ENCODE data around the gene APP. TPM values are rescaled to one million over a fixed set of nuclear protein-coding genes. Genes with fewer than 3 reads are reported as not detected.

The APP gene
- total RNA-seq, 1 donor from 2014 or later, result 306 TPM

GRCh38 chr21:25872271-25872670 is 298.3 kb downstream of the APP start:
- no peak overlapping the region for H3K4me2 ChIP-seq
- Mint-ChIP-seq H3K27me3 (ENCODE audit: insufficient read depth, low read depth) (no peaks in the 10 kb centered on the region), H3K4me1 (peaks cover 4% of the 10 kb centered on the region), H3K9me3 (peaks cover 4% of the 10 kb centered on the region), H3K36me3 (peaks cover 9% of the 10 kb centered on the region), H3K4me3 (no peak overlapping the region), H3K27ac (no peak overlapping the region)
- no peaks in the 10 kb centered on the region for H3K27me3 ChIP-seq
- H3K36me3 ChIP-seq, result no peaks in the 10 kb centered on the region
- H4K20me1 ChIP-seq (ENCODE audit: low read depth), result no peaks in the 10 kb centered on the region
- peaks cover 13% of the 10 kb centered on the region for H3K4me1 ChIP-seq
- H3K4me3 ChIP-seq, result no peak overlapping the region
- H3K9me3 ChIP-seq (ENCODE audit: low read depth), result no peaks in the 10 kb centered on the region
- H2AFZ ChIP-seq (replicated peaks), result no peak overlapping the region
- TF ChIP-seq EZH2 (IDR thresholded peaks at IDR 0.05), result no peak
- TF ChIP-seq CTCF (IDR thresholded peaks at IDR 0.05), result peak; percentile 30
- H3K9ac ChIP-seq, result no peak overlapping the region
- no peaks in the 10 kb centered on the region for H3K79me2 ChIP-seq (ENCODE audit: low read depth)
- peak; percentile 10 for DNase-seq (ENCODE audit: low spot score)
- H3F3A ChIP-seq (ENCODE audit: low read depth), result peaks cover 8% of the 10 kb centered on the region
- H3K27ac ChIP-seq, result no peak overlapping the region

GRCh38 chr21:25871566-25871965 is 299.0 kb downstream of the APP start:
- peak; percentile 34 for TF ChIP-seq CTCF (IDR thresholded peaks at IDR 0.05)
- no peak for TF ChIP-seq EZH2 (IDR thresholded peaks at IDR 0.05)
- TF ChIP-seq EZH2phosphoT487 (IDR thresholded peaks at IDR 0.05), result no peak
- Histone ChIP-seq H3K4me3 (no peak overlapping the region), H3K36me3 (no peaks in the 10 kb centered on the region), H3K9me3 (ENCODE audit: low read depth) (no peaks in the 10 kb centered on the region), H4K20me1 (ENCODE audit: low read depth) (no peaks in the 10 kb centered on the region), H3K9ac (no peak overlapping the region), H2AFZ (replicated peaks) (no peak overlapping the region), H3K4me2 (no peak overlapping the region), H3K79me2 (ENCODE audit: low read depth) (no peaks in the 10 kb centered on the region), H3K27me3 (no peaks in the 10 kb centered on the region), H3K27ac (no peak overlapping the region), H3F3A (ENCODE audit: low read depth) (peaks cover 8% of the 10 kb centered on the region), H3K4me1 (peaks cover 16% of the 10 kb centered on the region)
- H3K4me1 Mint-ChIP-seq, result peaks cover 4% of the 10 kb centered on the region
- DNase-seq (ENCODE audit: low spot score), result no peak
- no peak overlapping the region for H3K4me3 Mint-ChIP-seq
- H3K36me3 Mint-ChIP-seq, result peaks cover 7% of the 10 kb centered on the region
- H3K27me3 Mint-ChIP-seq (ENCODE audit: insufficient read depth, low read depth), result no peaks in the 10 kb centered on the region
- H3K9me3 Mint-ChIP-seq, result peaks cover 4% of the 10 kb centered on the region
- H3K27ac Mint-ChIP-seq, result no peak overlapping the region

GRCh38 chr21:25870084-25870483 is 300.5 kb downstream of the APP start:
- peaks cover 4% of the 10 kb centered on the region for H3K4me1 Mint-ChIP-seq
- no peak overlapping the region for H3K4me3 Mint-ChIP-seq
- Histone ChIP-seq H3K4me2 (peak overlapping the region; percentile 35), H4K20me1 (ENCODE audit: low read depth) (no peaks in the 10 kb centered on the region), H3K9me3 (ENCODE audit: low read depth) (no peaks in the 10 kb centered on the region), H3K27ac (no peak overlapping the region), H3K4me3 (no peak overlapping the region), H3K4me1 (peaks cover 22% of the 10 kb centered on the region), H3K36me3 (no peaks in the 10 kb centered on the region), H3F3A (ENCODE audit: low read depth) (peaks cover 8% of the 10 kb centered on the region), H3K27me3 (no peaks in the 10 kb centered on the region), H2AFZ (replicated peaks) (no peak overlapping the region), H3K9ac (no peak overlapping the region), H3K79me2 (ENCODE audit: low read depth) (no peaks in the 10 kb centered on the region)
- H3K9me3 Mint-ChIP-seq, result peaks cover 4% of the 10 kb centered on the region
- TF ChIP-seq EZH2 (IDR thresholded peaks at IDR 0.05) (no peak), EZH2phosphoT487 (IDR thresholded peaks at IDR 0.05) (no peak), CTCF (IDR thresholded peaks at IDR 0.05) (no peak)
- no peak for DNase-seq (ENCODE audit: low spot score)
- peaks cover 6% of the 10 kb centered on the region for H3K36me3 Mint-ChIP-seq
- no peak overlapping the region for H3K27ac Mint-ChIP-seq
- H3K27me3 Mint-ChIP-seq (ENCODE audit: insufficient read depth, low read depth), result no peaks in the 10 kb centered on the region

Measured in neural progenitor cell (in vitro differentiated cells).